Erythroblast (primary cell): Measurements from ENCODE around the gene ARID3B.

ENCODE experiments used
- GATA1 ChIP-seq: IDR thresholded peaks from 2 replicates; pipeline ENCODE4 v1.6.1; 2011; ENCODE audit warnings: low read depth, mild to moderate bottlenecking, control low read depth, low read length, moderate library complexity
- POLR2A ChIP-seq: IDR thresholded peaks from 2 replicates; pipeline ENCODE4 v1.6.1; 2011; ENCODE audit warnings: mild to moderate bottlenecking, low read length

- TF ChIP-seq POLR2A (no peak), GATA1 (no peak)
These were observed 5.5 kb upstream of the ARID3B start for GRCh38 chr15:74535388-74536084.
